GM23338 (cell line): ENCODE data around the gene ANKRD36B.
"Not testable (repeated sequence)": the region's sequence is repeated elsewhere in the genome, so short reads cannot be mapped to it uniquely, and the experiment has no call there.

Experiments
- EZH2 ChIP-seq: fragments of 200-600 bp; sonication (generic); IDR thresholded peaks from one replicate; pipeline ENCODE4 v1.8.0; 2017; ENCODE audit warnings: antibody characterized with exemption, mild to moderate bottlenecking, low read depth; ENCODE audit not compliant: unreplicated experiment
- TF ChIP-seq, protein P1 (sequence below), 2 experiments: fragments of 200-600 bp in 1 of 2; sonication (generic) in 1 of 2; conservative IDR thresholded peaks; 2 replicates each; pipeline versions ENCODE4 v1.5.1 to v1.6.1; 2016 to 2017; ENCODE audit warnings: antibody characterized with exemption in 2 of 2, low read depth in 2 of 2, mild to moderate bottlenecking in 2 of 2, moderate library complexity in 1 of 2

DNA sequence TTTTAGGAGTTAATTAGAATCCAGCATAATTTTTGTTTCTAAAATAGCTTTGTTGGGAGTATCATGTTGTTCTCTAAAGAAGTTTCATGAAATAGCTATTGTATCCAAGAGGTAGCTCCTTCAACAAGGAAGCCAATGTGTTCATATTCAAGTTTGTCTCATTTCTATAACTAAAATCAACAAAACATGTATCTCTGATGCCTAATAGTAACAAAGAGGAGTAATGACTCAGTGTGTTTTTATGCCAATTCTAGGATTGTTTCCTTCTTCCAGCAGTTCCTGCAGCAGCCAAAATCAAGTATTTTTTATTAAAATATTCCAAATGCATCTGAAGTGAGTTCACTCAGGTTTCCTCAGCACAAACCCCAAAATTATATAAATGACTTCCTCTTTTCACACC is 41.1 kb downstream of the ANKRD36B start:
- TF ChIP-seq, protein P1, sequence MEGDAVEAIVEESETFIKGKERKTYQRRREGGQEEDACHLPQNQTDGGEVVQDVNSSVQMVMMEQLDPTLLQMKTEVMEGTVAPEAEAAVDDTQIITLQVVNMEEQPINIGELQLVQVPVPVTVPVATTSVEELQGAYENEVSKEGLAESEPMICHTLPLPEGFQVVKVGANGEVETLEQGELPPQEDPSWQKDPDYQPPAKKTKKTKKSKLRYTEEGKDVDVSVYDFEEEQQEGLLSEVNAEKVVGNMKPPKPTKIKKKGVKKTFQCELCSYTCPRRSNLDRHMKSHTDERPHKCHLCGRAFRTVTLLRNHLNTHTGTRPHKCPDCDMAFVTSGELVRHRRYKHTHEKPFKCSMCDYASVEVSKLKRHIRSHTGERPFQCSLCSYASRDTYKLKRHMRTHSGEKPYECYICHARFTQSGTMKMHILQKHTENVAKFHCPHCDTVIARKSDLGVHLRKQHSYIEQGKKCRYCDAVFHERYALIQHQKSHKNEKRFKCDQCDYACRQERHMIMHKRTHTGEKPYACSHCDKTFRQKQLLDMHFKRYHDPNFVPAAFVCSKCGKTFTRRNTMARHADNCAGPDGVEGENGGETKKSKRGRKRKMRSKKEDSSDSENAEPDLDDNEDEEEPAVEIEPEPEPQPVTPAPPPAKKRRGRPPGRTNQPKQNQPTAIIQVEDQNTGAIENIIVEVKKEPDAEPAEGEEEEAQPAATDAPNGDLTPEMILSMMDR (conservative IDR thresholded peaks at IDR 0.05; ENCODE audit: low read depth in 2 of 2): not testable (repeated sequence)
- not testable (repeated sequence) for TF ChIP-seq EZH2
